ENCODE results near the gene TEFM. TPM values are rescaled to one million over a fixed set of nuclear protein-coding genes. Genes with fewer than 3 reads are reported as not detected.

TEFM gene
- polyA plus RNA-seq, 1 of the 3 experiments (the other 2 are of a cell fraction) = 4.4 TPM

- no peaks in the 10 kb centered on the region for H3K9me2 ChIP-seq
- no peak overlapping the region for H2AFZ ChIP-seq (ENCODE audit: low read depth)
- no peak overlapping the region for H3K4me2 ChIP-seq
- H3K9ac ChIP-seq = no peak overlapping the region
- no peaks in the 10 kb centered on the region for H4K20me1 ChIP-seq (ENCODE audit: insufficient read depth)
- no peak for DNase-seq
- H3K36me3 ChIP-seq (replicated peaks in 1 of 2; ENCODE audit: control insufficient read depth in 1 of 2, insufficient read depth in 2 of 2, low read length in 1 of 2) = no peaks in the 10 kb centered on the region
- no peak overlapping the region for H3K27ac ChIP-seq (ENCODE audit: low read depth in 2 of 2, low read length in 1 of 2)
- no peak overlapping the region for H3K4me3 ChIP-seq (ENCODE audit: low read depth in 2 of 2, low read length in 1 of 2)
- peaks cover 6% of the 10 kb centered on the region; the same call in 1 of the 2 replicates for H3K27me3 ChIP-seq (ENCODE audit: insufficient read depth)
- peaks cover 0 to 2% of the 10 kb centered on the region in 2 experiments; a peak in 1 of 4 replicates for H3K4me1 ChIP-seq (ENCODE audit: control insufficient read depth in 1 of 2, insufficient read depth in 2 of 2, low read depth in 1 of 2, low read length in 1 of 2)
- no peaks in the 10 kb centered on the region for H3K9me3 ChIP-seq
- CTCF ChIA-PET = no interaction called here
- POLR2A ChIA-PET = no interaction called here
- no peaks in the 10 kb centered on the region for H3F3A ChIP-seq (replicated peaks; ENCODE audit: insufficient read depth)
- no peak for TF ChIP-seq MEF2A (IDR thresholded peaks at IDR 0.05; ENCODE audit: borderline replicate concordance, low read depth)
- no peak for TF ChIP-seq JUND (IDR thresholded peaks at IDR 0.05)
- no peak for TF ChIP-seq SMC3 (IDR thresholded peaks at IDR 0.05; ENCODE audit: low read depth, low read length)
- TF ChIP-seq POLR2AphosphoS5 (IDR thresholded peaks at IDR 0.05; ENCODE audit: low read depth, low read length) = no peak
- no peak for TF ChIP-seq GATA2 (CRISPR knock-in tag; IDR thresholded peaks at IDR 0.05)
- TF ChIP-seq FOXJ3 (CRISPR knock-in tag; IDR thresholded peaks at IDR 0.05) = no peak
- TF ChIP-seq, protein P1, sequence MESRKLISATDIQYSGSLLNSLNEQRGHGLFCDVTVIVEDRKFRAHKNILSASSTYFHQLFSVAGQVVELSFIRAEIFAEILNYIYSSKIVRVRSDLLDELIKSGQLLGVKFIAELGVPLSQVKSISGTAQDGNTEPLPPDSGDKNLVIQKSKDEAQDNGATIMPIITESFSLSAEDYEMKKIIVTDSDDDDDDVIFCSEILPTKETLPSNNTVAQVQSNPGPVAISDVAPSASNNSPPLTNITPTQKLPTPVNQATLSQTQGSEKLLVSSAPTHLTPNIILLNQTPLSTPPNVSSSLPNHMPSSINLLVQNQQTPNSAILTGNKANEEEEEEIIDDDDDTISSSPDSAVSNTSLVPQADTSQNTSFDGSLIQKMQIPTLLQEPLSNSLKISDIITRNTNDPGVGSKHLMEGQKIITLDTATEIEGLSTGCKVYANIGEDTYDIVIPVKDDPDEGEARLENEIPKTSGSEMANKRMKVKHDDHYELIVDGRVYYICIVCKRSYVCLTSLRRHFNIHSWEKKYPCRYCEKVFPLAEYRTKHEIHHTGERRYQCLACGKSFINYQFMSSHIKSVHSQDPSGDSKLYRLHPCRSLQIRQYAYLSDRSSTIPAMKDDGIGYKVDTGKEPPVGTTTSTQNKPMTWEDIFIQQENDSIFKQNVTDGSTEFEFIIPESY (IDR thresholded peaks at IDR 0.05; ENCODE audit: borderline replicate concordance, low read depth) = no peak
- TF ChIP-seq USF1 (IDR thresholded peaks at IDR 0.05; ENCODE audit: borderline replicate concordance, low read depth) = no peak
- H3K79me2 ChIP-seq (ENCODE audit: insufficient read depth) = no peaks in the 10 kb centered on the region
Observed at GRCh38 chr17:30917050-30917449, 11.0 kb upstream of the TEFM start.

DNA sequence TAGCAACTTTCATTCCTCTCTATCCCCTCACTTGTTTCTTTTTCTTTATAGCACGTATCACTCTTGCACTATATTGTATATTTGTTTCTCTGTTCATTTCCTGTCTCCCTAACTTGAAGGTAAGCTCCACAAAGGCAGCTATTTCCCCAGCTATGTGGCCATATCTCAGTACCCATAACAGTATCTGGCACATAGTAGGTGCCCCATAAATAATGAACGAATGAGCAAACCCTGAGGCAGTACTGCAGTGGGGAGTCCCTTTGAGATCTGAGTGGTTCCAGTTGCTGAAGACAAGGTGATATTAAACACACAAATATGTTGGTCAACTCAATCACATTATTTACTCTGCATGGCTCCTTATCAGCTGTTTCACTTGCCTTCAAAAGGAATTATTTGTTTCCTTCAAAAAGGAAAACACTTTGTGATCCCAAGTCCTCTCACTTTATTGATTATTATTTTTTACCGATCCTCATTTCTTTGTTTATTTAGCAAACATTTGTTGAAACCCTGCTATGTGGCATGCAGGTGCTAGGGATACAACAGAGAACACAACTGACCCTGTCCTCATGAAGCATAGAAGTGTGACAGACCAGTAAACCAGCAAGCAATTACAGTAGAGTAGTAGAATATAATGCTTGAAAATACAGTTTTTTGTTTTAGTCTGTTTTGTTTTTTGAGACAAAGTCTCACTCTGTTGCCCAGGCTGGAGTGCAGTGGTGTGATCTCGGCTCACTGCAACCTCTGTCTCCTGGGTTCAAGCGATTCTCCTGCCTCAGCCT, 10.0 kb upstream of the TEFM start:
- DNase-seq = no peak
- ChIA-PET CTCF (no interaction called here), POLR2A (interaction anchor here (0.6 to 2.0 kb wide), 2 partner anchors 9 to 43 kb away, joined by 3 to 4 read pairs; partner anchors contain the start of gene TEFM)
- H2AFZ ChIP-seq (ENCODE audit: low read depth) = no peak overlapping the region
- H3K9me2 ChIP-seq = no peaks in the 10 kb centered on the region
- no peak overlapping the region for H3K4me3 ChIP-seq (ENCODE audit: low read depth in 2 of 2, low read length in 1 of 2)
- no peaks in the 10 kb centered on the region for H4K20me1 ChIP-seq (ENCODE audit: insufficient read depth)
- TF ChIP-seq EP300 (IDR thresholded peaks at IDR 0.05; ENCODE audit: borderline replicate concordance in 1 of 2, low read depth in 1 of 2, low read length in 1 of 2) (no peak), SIN3A (IDR thresholded peaks at IDR 0.05; ENCODE audit: borderline replicate concordance, low read depth, low read length) (no peak), TCF12 (IDR thresholded peaks at IDR 0.05) (no peak)
- no peaks in the 10 kb centered on the region for H3K4me1 ChIP-seq (ENCODE audit: control insufficient read depth in 1 of 2, insufficient read depth in 2 of 2, low read depth in 1 of 2, low read length in 1 of 2)
- no peaks in the 10 kb centered on the region for H3K79me2 ChIP-seq (ENCODE audit: insufficient read depth)
- no peaks in the 10 kb centered on the region for H3K27me3 ChIP-seq (ENCODE audit: insufficient read depth)
- 43% methylated on average over 5 of the region's 5 CpGs for WGBS (ENCODE audit: low lambda C conversion rate)
- H3K27ac ChIP-seq (ENCODE audit: low read depth in 2 of 2, low read length in 1 of 2) = no peak overlapping the region
- no peaks in the 10 kb centered on the region for H3F3A ChIP-seq (replicated peaks; ENCODE audit: insufficient read depth)
- H3K9ac ChIP-seq = no peak overlapping the region
- no peak overlapping the region for H3K4me2 ChIP-seq
- no peaks in the 10 kb centered on the region for H3K36me3 ChIP-seq (replicated peaks in 1 of 2; ENCODE audit: control insufficient read depth in 1 of 2, insufficient read depth in 2 of 2, low read length in 1 of 2)
- no peaks in the 10 kb centered on the region for H3K9me3 ChIP-seq

Measured in SK-N-SH (cell line).